Measurements from ENCODE around the gene GSE1.

GRCh38 chr16:85659336-85659735 lies 46.2 kb downstream of the GSE1 start:
- TF ChIP-seq, protein P1, sequence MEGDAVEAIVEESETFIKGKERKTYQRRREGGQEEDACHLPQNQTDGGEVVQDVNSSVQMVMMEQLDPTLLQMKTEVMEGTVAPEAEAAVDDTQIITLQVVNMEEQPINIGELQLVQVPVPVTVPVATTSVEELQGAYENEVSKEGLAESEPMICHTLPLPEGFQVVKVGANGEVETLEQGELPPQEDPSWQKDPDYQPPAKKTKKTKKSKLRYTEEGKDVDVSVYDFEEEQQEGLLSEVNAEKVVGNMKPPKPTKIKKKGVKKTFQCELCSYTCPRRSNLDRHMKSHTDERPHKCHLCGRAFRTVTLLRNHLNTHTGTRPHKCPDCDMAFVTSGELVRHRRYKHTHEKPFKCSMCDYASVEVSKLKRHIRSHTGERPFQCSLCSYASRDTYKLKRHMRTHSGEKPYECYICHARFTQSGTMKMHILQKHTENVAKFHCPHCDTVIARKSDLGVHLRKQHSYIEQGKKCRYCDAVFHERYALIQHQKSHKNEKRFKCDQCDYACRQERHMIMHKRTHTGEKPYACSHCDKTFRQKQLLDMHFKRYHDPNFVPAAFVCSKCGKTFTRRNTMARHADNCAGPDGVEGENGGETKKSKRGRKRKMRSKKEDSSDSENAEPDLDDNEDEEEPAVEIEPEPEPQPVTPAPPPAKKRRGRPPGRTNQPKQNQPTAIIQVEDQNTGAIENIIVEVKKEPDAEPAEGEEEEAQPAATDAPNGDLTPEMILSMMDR (IDR thresholded peaks at IDR 0.05): no peak
- TF ChIP-seq POLR2AphosphoS5 (IDR thresholded peaks at IDR 0.05; ENCODE audit: low read depth, low read length) (no peak), SIN3A (IDR thresholded peaks at IDR 0.05; ENCODE audit: borderline replicate concordance, insufficient read depth, low read depth, low read length) (no peak)
- TF ChIP-seq, protein P2, sequence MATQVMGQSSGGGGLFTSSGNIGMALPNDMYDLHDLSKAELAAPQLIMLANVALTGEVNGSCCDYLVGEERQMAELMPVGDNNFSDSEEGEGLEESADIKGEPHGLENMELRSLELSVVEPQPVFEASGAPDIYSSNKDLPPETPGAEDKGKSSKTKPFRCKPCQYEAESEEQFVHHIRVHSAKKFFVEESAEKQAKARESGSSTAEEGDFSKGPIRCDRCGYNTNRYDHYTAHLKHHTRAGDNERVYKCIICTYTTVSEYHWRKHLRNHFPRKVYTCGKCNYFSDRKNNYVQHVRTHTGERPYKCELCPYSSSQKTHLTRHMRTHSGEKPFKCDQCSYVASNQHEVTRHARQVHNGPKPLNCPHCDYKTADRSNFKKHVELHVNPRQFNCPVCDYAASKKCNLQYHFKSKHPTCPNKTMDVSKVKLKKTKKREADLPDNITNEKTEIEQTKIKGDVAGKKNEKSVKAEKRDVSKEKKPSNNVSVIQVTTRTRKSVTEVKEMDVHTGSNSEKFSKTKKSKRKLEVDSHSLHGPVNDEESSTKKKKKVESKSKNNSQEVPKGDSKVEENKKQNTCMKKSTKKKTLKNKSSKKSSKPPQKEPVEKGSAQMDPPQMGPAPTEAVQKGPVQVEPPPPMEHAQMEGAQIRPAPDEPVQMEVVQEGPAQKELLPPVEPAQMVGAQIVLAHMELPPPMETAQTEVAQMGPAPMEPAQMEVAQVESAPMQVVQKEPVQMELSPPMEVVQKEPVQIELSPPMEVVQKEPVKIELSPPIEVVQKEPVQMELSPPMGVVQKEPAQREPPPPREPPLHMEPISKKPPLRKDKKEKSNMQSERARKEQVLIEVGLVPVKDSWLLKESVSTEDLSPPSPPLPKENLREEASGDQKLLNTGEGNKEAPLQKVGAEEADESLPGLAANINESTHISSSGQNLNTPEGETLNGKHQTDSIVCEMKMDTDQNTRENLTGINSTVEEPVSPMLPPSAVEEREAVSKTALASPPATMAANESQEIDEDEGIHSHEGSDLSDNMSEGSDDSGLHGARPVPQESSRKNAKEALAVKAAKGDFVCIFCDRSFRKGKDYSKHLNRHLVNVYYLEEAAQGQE (IDR thresholded peaks at IDR 0.05; ENCODE audit: insufficient read depth in 1 of 2, low read depth in 2 of 2, low read length in 1 of 2): no peak
